Measurements from ENCODE around the gene HMX3.

GRCh38 chr10:123149568-123150270 lies 13.9 kb downstream of the HMX3 start:
- TF ChIP-seq CTCF (IDR thresholded peaks at IDR 0.05) = no peak
- TF ChIP-seq POLR2A (IDR thresholded peaks at IDR 0.05) = no peak
- no peak for TF ChIP-seq EP300 (IDR thresholded peaks at IDR 0.05)

All from ovary (tissue), 3 donors.